Heart right ventricle (tissue), 16 donors: ENCODE results near the gene RGS6. TPM values are rescaled to one million over a fixed set of nuclear protein-coding genes. Genes with fewer than 3 reads are reported as not detected.
A peak's percentile ranks its signal among the peaks of the same experiment; 100 is the strongest.

ENCODE experiments used
- ATAC-seq, 8 donors: fragments of 200-7000 bp; cut with Tn5 transposase; one replicate each; pipeline ENCODE4 v1.9.1; 2020; ENCODE audit warnings: mild to moderate bottlenecking in 8 of 8, moderate library complexity in 8 of 8, moderate number of reproducible peaks in 1 of 8
- DNase-seq, 2 donors: peaks; one replicate each; pipeline ENCODE4 v3.0.0-alpha.2; 2020
- H3K27ac ChIP-seq, 10 donors: fragments of 200-600 bp; sonication (generic) in 2 of 10; one replicate each; pipeline versions ENCODE4 v1.5.0 to v1.8.0; 2020 to 2022; ENCODE audit warnings: mild to moderate bottlenecking in 3 of 10
- H3K27me3 ChIP-seq, 7 donors: fragments of 200-600 bp; one replicate each; pipeline ENCODE4 v1.8.0; 2021 to 2022; ENCODE audit warnings: mild to moderate bottlenecking in 2 of 7
- H3K36me3 ChIP-seq, 9 donors: fragments of 200-600 bp; sonication (generic) in 1 of 9; one replicate each; pipeline versions ENCODE4 v1.5.0 to v1.8.0; 2020 to 2022; ENCODE audit warnings: mild to moderate bottlenecking in 2 of 9
- H3K4me1 ChIP-seq, 9 donors: fragments of 200-600 bp; sonication (generic) in 1 of 9; one replicate each; pipeline versions ENCODE4 v1.5.0 to v1.8.0; 2020 to 2022; ENCODE audit warnings: mild to moderate bottlenecking in 4 of 9
- H3K4me3 ChIP-seq, 10 donors: fragments of 200-600 bp; sonication (generic) in 2 of 10; one replicate each; pipeline versions ENCODE4 v1.5.0 to v1.8.0; 2020 to 2022; ENCODE audit warnings: mild to moderate bottlenecking in 7 of 10, moderate library complexity in 2 of 10
- H3K9me3 ChIP-seq, 11 donors: fragments of 200-600 bp in 10 of 11; sonication (generic) in 2 of 11; one replicate each; pipeline versions ENCODE4 v1.5.0 to v1.8.0; 2013 to 2022; ENCODE audit warnings: mild to moderate bottlenecking in 2 of 11, control low read depth in 1 of 11, moderate library complexity in 1 of 11
- WGBS, 2 donors: extraction: QIAGEN DNeasy Blood & Tissue Kit; methylation state at CpG; one replicate each; pipeline ENCODE4 v1.1.7; 2013; ENCODE audit warnings: inconsistent platforms in 1 of 2; 5-methylcytosine and 5-hydroxymethylcytosine counted together
- intact Hi-C, 10 donors: fragments of 100-400 bp; cut with DNase I; formaldehyde crosslinking; loops; one replicate each; pipeline versions ENCODE4 v1.11.1 to v1.14.2; 2022
- polyA plus RNA-seq, 2 donors: library from polyadenylated mRNA; stranded (reverse); fragments of 200-250 nt; gene quantifications; one replicate each; pipeline ENCODE4 v1.2.3, GENCODE V29; 2013
- total RNA-seq, 10 donors: library from RNA; stranded (reverse); fragmentation: NEBNext Ultra II Directional in 3 of 10; extraction: Animal tissue kit (Norgen Biotek cat#: 25700) in 3 of 10; gene quantifications; one replicate each; pipeline versions ENCODE4 v1.2.1 to v1.2.4, GENCODE V29; 2021 to 2023
- TF ChIP-seq, protein P1 (sequence below), 9 donors: fragments of 200-600 bp; sonication (generic) in 2 of 9; IDR thresholded peaks; one replicate each; pipeline versions ENCODE4 v1.5.0 to v1.8.0; 2021 to 2022; ENCODE audit warnings: antibody characterized with exemption in 9 of 9, mild to moderate bottlenecking in 5 of 9, moderate library complexity in 1 of 9
- donor health status: Arrhythmogenic right ventricular cardiomyopathy.
- donor health status: ischemic (EF 13 %, LVEDD 7.1; RV severe dilation, severe dysfunction).
- donor health status: healthy with polysubstance abuse.
- donor health status: DM: no; HTN: yes; CAD: no.
- donor health status: DM: no; HTN: no; CAD: no.
- donor health status: ischemic (EF 25% LVEDD 6.9; RV normal size, moderate dysfunction).
- donor health status: ischemic (EF 25% LVEDD 5.7; RV mildly dilated, moderate dysfunction).
- donor health status: healthy.
- donor health status: DM: yes; HTN: yes; CAD: no.
- donor health status: Ischemic cardiomyopathy.
- donor health status: ischemic (EF 35%, LVEDD 5.7; RV mildly dilated, moderate dysfunction).
- donor health status: nonischemic (EF 11% LVEDD 7.7; RV severe dilation, severe dysfunction).
- donor health status: DM: yes; HTN: yes; CAD: no.
- donor health status: PGD.
- donor health status: ischemic (EF 29% LVEDD 5.4; RV normal size, mild dysfunction).
- donor health status: nonischemic (EF 23%, LVEDD 6.1; RV moderate dilation, normal function).

Gene RGS6
- total and polyA plus RNA-seq, 12 donors, result 1.2 to 31.9 (median 19.0) TPM

DNA sequence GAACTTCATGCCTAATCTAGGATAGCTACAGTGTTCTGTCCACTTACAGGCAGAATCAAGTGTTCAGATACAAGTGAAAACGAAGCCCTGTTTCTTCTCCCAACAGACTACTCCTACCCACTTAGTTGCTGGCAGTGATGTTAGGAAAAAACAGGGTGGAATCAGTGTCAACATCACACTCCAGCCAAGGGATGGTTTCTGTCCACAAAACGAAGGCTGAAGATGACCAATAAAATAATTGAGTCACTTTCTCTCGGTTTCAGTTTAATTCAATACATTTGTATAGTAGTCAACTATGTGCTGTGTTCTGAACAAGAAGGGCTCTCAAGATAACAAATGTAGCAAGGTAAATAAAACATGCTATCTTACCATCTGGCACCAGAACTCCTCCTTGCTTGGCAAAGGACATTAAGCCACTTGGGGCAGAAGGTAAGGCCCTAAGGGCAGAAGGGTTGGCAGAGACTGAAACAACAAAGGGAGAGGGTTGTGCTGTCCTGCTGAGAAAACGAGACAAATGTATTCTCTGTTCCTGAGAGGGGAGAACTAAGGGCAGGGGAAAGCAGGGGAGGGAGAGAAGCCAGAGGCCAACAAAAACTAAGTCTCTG is 568.1 kb downstream of the RGS6 start:
- intact Hi-C loops, result no loop called here
- Histone ChIP-seq H3K4me3 (no peak overlapping the region), H3K36me3 (peaks cover 0 to 4% (median 0%) of the 10 kb centered on the region in 9 donors), H3K27ac (no peak overlapping the region), H3K4me1 (peaks cover 0 to 4% (median 0%) of the 10 kb centered on the region in 9 donors), H3K27me3 (no peaks in the 10 kb centered on the region), H3K9me3 (peaks cover 0 to 12% (median 0%) of the 10 kb centered on the region in 11 donors)
- ATAC-seq (peak in 1 of 8 donors; percentile 24), DNase-seq (no peak)
- WGBS, 2 donors, result 54 to 60% methylated on average over 4 of the region's 4 CpGs
- TF ChIP-seq, protein P1, sequence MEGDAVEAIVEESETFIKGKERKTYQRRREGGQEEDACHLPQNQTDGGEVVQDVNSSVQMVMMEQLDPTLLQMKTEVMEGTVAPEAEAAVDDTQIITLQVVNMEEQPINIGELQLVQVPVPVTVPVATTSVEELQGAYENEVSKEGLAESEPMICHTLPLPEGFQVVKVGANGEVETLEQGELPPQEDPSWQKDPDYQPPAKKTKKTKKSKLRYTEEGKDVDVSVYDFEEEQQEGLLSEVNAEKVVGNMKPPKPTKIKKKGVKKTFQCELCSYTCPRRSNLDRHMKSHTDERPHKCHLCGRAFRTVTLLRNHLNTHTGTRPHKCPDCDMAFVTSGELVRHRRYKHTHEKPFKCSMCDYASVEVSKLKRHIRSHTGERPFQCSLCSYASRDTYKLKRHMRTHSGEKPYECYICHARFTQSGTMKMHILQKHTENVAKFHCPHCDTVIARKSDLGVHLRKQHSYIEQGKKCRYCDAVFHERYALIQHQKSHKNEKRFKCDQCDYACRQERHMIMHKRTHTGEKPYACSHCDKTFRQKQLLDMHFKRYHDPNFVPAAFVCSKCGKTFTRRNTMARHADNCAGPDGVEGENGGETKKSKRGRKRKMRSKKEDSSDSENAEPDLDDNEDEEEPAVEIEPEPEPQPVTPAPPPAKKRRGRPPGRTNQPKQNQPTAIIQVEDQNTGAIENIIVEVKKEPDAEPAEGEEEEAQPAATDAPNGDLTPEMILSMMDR (IDR thresholded peaks at IDR 0.05), result no peak

DNA sequence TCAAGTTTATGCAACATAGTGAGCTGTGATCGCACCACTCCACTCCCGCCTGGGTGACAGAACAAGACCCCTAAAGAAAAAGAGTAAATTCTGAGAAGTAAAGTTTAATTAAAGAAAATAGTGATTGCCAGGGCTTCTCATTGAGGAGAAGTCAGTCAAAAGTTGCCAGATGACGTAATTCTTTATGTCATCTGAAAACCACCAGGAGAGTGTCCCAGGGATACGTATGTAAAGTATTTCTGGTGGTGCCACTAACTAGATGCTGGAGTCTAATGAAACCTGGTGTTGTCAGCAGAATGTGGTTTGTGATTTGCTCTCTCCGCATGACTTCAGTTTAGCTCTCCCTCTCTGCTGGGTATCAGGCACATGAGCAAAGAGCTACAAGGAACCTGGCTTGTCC is 569.2 kb downstream of the RGS6 start:
- WGBS, 2 donors, result 93 to 96% methylated on average over 5 of the region's 5 CpGs
- intact Hi-C loops, result no loop called here
- Histone ChIP-seq H3K4me3 (no peak overlapping the region), H3K27me3 (no peaks in the 10 kb centered on the region), H3K27ac (no peak overlapping the region), H3K36me3 (peaks cover 0 to 4% (median 0%) of the 10 kb centered on the region in 9 donors), H3K9me3 (peaks cover 0 to 12% (median 0%) of the 10 kb centered on the region in 11 donors), H3K4me1 (peaks cover 0 to 11% (median 0%) of the 10 kb centered on the region in 9 donors)
- DNase-seq, result no peak
- no peak for ATAC-seq
- TF ChIP-seq, protein P1 (IDR thresholded peaks at IDR 0.05), result no peak

DNA sequence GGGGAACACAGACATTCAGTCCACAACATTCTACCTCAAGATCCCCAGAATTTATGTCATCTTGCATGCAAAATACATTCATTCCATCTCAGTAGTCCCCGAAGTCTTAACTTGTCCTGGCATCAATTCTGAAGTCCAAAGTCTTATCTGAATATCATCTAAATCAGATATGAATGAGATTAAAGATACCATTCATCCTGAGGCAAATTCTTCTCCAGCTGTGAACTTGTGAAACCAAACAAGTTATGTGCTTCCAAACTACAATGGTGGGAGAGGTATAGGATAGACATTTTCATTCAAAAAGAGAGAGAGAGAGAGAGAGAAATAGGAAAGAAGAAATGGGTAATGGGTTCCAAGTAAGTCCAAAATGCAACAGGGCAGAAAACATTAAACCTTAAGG is 571.0 kb downstream of the RGS6 start:
- no peak overlapping the region for H3K27ac ChIP-seq
- H3K27me3 ChIP-seq, result no peaks in the 10 kb centered on the region
- H3K9me3 ChIP-seq, result peaks cover 0 to 12% (median 0%) of the 10 kb centered on the region in 11 donors
- intact Hi-C loops, result no loop called here
- TF ChIP-seq, protein P1 (IDR thresholded peaks at IDR 0.05), result no peak
- ATAC-seq (no peak), DNase-seq (no peak)
- peaks cover 0 to 4% (median 0%) of the 10 kb centered on the region in 9 donors for H3K36me3 ChIP-seq
- H3K4me3 ChIP-seq, result no peak overlapping the region
- 86 to 87% methylated on average over 1 of the region's 1 CpG for WGBS, 2 donors
- H3K4me1 ChIP-seq, result peaks cover 0 to 11% (median 0%) of the 10 kb centered on the region in 9 donors

DNA sequence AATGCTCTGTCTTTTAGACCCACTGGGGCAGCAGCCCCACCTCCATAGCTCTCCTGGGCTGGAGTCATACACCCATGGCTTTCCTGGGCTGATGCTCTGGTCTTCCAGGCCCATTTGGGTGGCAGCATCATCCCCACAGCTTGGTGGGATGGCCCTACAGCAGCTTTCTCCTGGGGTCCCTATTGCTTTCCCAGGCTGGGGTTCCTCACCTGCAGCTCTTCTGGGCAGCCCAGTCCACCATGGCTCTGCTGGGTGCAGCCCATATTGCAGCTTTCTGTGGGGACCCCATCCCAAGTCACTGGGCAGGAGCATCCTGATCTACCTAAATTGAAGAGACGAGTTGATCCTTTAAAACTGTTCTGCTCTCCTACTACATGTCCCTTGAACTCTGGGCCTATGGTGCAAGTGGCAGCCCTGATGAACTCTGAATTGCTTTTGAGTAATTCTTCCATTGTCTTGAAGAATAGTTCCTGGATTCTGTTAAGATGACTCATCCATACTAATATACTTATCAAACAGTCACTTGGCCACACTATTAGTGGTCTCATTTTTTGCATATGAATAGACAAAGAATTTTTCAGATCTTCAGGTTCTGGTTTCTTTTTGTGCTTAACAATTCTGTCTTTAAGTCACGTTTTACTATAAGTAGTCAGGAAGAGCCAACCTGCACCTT is 571.6 kb downstream of the RGS6 start:
- Histone ChIP-seq H3K36me3 (peaks cover 0 to 4% (median 0%) of the 10 kb centered on the region in 9 donors), H3K9me3 (peaks cover 0 to 12% (median 0%) of the 10 kb centered on the region in 11 donors), H3K4me1 (peaks cover 0 to 11% (median 0%) of the 10 kb centered on the region in 9 donors), H3K27me3 (no peaks in the 10 kb centered on the region), H3K27ac (no peak overlapping the region), H3K4me3 (no peak overlapping the region)
- ATAC-seq (no peak), DNase-seq (no peak)
- TF ChIP-seq, protein P1 (IDR thresholded peaks at IDR 0.05), result no peak
- WGBS, 2 donors, result 90 to 91% methylated on average over 2 of the region's 2 CpGs
- intact Hi-C loops, result no loop called here
